Breast epithelium (tissue), 3 donors: ENCODE data around the gene FHOD3.

Experiments
- POLR2AphosphoS5 ChIP-seq, 3 donors: sonication (generic); formaldehyde crosslinking; IDR thresholded peaks; one replicate each; pipeline ENCODE4 v1.6.1; 2017; ENCODE audit warnings: antibody characterized with exemption in 3 of 3
- TF ChIP-seq, protein P1 (sequence below), 3 donors: fragments of 450-650 bp; IDR thresholded peaks; one replicate each; pipeline ENCODE4 v1.5.1; 2016 to 2017; ENCODE audit warnings: antibody characterized with exemption in 3 of 3, mild to moderate bottlenecking in 3 of 3, moderate library complexity in 3 of 3

GRCh38 chr18:36303211-36303844, 5.8 kb downstream of the FHOD3 start:
- TF ChIP-seq POLR2AphosphoS5 (IDR thresholded peaks at IDR 0.05) = no peak
- TF ChIP-seq, protein P1, sequence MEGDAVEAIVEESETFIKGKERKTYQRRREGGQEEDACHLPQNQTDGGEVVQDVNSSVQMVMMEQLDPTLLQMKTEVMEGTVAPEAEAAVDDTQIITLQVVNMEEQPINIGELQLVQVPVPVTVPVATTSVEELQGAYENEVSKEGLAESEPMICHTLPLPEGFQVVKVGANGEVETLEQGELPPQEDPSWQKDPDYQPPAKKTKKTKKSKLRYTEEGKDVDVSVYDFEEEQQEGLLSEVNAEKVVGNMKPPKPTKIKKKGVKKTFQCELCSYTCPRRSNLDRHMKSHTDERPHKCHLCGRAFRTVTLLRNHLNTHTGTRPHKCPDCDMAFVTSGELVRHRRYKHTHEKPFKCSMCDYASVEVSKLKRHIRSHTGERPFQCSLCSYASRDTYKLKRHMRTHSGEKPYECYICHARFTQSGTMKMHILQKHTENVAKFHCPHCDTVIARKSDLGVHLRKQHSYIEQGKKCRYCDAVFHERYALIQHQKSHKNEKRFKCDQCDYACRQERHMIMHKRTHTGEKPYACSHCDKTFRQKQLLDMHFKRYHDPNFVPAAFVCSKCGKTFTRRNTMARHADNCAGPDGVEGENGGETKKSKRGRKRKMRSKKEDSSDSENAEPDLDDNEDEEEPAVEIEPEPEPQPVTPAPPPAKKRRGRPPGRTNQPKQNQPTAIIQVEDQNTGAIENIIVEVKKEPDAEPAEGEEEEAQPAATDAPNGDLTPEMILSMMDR (IDR thresholded peaks at IDR 0.05) = no peak
